Cerebellar nuclear complex (tissue), 1 donor: ENCODE data around the gene DHCR24.
A peak's percentile ranks its signal among the peaks of the same experiment; 100 is the strongest.
"Not testable (repeated sequence)": the region's sequence is repeated elsewhere in the genome, so short reads cannot be mapped to it uniquely, and the experiment has no call there.

Source experiments
- DNase-seq, 2 experiments: peaks; one replicate each; lab custom pipeline; 2025; lab: John Stamatoyannopoulos, UW

Gene DHCR24

DNA sequence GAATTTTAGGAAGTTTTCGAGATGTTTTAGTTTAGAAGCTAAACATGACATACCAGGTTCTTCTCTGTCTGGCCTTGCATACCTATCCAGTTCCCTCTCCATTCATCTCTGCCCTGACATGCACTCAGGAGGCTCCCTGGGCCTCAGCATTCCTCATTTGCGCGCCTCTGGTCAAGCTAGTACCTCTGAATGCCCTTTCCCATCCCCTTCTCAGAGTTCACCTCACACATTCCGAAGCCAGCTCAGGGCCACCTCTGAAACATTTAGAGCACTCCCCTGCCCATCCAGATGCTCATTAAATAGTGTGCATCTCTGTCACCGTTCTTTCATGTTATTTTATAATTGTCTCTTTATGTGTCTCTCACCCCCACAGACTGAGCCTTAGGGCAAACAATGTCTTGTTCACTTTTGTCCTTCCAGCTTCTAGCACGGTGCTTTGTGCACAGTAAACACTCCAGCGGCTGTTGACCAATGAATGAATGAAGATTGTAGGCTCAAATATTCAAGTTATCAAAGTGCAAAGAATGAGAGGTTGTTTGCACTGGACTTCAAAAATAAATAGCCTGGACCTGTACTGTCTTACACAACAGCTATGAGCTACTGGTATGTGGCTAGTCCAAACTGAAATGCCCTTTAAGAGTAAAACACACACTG lies 1.2 kb upstream of the DHCR24 start:
- DNase-seq, result no peak

DNA sequence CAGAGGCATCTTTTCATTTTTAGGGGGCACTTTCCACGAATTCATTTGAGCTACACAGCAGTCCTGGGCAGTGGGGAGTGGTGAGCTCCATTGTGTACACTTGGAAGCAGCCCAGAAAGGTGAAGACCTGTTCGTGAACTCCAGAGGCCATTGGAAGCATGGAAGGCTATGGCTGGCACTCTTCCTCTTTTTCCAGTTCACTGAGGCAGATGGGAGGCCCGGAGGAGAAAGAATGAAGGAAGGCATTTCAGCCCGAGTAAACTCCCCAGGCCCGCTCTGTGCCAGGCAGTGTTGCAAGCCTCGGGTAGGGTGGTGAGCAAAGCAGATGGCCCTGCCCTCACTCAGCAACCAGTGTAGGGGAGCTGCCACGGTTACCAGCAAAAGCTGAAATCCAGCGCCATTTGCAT lies 673 bp upstream of the DHCR24 start:
- DNase-seq, result no peak

DNA sequence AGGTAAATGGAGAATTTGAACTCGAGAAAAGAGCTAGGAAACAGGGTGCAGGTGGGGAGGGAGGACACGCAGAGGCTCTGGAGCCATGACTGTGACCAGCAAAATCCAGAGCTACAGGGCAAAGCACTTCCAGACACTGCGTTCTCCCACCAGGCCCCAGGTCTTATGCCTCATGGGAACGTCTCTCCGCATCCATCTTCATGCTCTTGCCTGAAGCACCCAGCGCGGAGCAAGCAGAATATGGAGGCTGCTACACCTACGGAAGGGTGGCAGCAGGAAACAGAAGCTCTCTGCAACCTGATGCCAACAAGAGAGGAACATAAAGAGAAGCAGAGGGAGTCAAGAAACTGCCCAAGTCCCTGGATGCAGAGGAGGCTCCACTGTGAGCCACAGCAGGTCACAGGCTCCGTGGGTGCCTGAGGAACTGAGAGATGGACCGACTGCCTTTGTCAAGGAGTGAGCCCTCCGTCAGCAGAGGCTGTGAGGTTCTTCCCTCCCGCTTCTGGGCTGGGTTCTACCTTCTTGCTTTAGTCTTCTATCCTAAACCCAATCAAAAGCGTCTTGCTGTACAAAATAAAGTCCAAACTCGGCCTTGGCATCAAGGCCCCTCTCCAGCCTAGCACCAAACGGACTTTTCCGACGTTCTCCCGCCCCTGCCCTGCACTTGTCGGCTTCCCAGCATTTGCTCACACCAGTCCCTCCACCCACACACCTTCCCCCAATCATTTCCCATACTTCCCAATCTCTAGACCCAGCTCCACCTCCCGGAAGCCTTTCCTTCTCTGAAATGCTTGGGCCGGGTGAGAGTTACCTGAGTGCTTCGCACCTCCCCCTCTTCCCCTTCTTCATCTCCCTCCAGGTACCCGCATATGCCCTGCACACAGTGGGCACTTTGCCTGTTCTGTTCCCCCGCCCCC lies 930 bp downstream of the DHCR24 start:
- DNase-seq, result peak in 1 of 2 experiments; percentile 15

DNA sequence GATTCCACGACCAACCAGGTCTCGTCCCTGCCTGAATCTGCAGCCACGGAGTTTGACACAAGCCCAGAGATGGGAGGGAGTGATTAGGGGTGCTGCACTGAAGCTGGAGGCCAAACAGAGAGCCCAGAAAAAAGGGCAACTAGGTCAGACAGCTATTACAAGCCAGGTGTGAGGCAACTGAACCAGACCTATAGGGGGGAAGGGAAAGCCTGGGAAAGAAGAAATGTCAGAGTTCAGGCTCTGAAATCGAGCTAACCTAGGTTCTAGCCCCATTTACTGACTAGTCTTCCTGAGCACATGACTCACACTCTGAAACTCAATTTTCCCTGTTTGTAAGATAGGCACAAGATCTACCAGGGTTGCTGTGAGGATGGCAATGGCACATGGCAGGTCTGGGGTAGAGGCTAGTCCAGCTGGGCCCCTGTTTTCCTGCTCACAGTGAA lies 1.7 kb downstream of the DHCR24 start:
- DNase-seq, result no peak

DNA sequence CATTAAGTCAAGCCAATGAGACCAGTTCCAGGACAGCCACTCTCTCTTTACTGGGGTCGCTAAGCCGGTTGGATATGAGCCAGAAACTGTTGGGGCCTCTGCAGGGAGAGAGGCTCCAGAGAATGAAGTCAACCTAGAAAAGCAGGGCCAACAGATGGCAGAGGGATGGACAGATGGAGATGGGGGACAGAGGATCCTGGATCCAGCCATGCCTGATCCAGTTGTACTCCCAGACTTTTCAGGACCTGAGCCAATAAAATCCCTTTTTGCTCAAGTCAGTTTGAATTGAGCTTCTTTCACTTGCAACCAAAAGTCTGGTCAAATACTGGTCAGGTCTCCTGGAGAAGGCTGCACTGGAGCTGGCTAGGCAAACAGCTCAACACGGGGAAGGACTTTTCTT lies 2.2 kb downstream of the DHCR24 start:
- no peak for DNase-seq

DNA sequence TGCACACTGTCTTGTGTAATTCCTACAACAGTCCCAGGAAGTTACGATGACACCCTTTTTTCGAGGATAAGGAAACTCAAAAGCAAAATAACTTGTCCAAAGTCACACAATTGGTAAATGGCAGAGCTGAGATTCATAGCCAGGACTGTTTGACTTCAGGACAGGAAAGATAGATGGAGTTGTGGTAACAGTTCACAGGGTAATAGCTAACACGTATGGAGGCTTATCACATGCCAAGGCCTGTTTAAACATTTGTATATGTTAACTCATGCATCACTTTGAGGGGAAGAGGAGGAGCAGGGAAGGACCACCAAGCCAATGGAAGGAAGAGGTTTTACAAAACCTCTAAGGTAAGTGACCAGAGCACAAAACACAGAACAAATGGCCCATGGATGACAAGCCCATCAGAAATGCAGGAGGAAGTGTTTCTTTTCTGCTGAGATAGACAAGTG lies 2.8 kb downstream of the DHCR24 start:
- DNase-seq, result no peak

DNA sequence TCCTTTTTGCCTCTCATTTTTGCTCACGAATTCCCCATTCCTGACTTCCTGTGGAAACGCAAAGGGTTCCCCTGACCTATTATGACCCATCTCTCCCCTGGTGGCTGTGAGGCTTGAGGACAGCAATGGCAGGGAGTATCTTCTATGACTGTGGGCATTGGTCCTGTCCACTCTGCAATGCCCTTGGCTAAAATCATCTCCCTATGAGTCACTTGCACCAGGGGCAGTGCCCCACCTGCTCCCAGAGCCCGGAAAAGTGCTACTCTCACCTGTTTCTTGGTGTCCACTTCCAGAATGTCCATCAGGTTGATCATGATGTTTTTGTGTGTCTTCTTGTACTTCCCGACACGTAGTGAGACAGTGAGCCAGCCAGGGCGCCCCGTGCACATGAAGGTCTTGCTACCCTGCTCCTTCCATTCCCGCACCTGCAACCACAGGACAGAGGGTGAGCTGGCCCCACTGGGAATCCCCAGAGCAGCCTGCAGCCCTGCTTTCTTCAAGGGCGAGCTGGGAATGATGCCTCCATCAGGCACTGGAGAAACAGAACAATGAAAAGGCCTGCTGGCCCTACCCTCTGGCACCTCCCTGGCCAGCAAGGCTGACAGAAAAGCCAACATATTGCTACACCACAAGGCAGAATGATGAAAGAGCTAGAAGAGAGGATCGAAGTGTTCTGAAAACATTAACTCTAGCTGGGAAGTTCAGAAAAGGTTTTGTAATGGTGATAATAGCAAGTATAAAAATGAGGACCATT lies 3.5 kb downstream of the DHCR24 start:
- no peak for DNase-seq

DNA sequence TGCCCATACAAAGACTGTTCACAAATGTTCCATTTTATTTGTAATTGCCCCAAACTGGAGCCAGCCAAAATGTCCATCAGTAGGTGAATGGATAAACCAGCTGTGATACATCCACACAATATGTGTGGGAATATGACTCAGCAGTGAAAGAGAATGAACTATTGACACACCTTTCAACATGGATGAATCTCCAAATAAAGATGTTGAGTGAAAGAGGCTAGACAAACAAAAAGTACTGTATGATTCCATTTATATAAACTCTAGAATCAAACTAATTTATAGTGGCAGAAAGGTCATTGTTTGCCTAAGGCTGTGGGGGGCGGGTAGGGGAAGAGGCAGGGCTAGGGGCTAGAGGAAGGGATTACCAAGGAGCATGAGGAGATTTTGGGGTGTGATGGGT lies 4.5 kb downstream of the DHCR24 start:
- DNase-seq, result no peak

DNA sequence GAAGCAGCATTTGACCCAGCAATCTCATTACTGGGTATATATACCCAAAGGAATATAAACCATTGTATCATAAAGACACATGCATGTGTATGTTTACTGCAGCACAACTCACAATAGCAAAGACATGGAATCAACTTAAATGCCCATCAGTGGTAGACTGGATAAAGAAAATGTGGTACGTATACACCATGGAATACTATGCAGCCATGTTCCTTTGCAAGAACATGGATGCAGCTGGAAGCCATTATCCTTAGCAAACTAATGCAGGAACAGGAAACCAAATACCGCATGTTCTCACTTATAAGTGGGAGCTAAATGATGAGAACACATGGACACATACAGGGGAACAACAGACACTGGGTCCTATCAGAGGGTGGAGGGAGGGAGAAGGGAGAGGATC lies 5.4 kb downstream of the DHCR24 start:
- not testable (repeated sequence) for DNase-seq

DNA sequence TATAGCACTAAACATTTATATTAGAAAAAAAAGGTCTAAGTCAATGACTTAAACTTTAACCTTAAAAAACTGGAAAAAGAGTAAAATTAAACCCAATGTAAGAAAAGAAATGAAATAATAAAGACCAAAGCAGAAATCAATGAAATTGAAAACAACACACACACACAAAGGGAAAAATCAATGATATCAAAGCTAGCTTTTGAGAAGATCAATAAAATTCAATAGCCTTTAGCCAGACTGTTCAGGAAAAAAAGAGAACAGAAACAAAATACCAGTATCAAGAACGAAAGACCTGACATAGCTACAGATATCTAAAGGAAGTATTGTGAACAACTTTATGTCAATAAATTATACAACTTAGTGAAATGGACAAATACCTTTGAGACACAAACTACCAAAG lies 7.1 kb downstream of the DHCR24 start:
- DNase-seq, result no peak

DNA sequence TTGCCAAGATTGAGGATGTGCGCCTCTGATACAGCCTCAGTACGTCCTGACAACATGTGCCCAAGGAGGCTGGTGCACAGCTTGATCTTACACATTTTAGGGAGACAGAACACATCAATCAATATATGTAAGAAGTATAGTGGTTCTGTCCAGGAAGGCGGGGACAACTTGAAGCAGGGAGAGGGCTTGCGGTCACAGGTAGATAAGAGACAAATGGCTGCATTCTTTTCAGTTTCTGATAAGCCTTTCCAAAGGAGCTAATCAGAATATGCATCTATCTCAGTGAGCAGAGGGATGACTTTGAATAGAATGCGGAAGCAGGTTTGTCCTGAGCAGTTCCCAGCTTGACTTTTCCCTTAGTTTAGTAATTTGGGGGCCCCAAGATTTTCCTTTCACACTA lies 10.2 kb downstream of the DHCR24 start:
- no peak for DNase-seq

DNA sequence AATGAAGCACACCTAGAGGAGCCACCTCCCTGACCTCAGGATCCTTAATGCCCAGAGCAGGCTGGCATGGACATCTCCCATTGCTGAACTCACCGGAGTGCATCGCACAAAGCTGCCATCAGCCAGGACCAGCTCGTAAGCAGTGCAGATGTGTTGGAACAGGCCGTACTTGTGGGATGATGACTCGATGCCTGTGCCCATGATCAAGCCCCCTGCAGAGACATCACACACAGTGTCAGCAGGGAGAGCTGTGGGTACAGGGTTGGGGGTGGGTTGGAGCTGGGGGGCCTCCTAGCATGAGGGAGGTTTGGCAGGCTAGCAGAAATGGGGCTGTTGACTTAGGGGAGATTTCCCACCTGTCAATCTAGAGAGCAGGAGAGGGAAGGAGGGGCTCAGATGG lies 12.0 kb downstream of the DHCR24 start:
- DNase-seq, result no peak

DNA sequence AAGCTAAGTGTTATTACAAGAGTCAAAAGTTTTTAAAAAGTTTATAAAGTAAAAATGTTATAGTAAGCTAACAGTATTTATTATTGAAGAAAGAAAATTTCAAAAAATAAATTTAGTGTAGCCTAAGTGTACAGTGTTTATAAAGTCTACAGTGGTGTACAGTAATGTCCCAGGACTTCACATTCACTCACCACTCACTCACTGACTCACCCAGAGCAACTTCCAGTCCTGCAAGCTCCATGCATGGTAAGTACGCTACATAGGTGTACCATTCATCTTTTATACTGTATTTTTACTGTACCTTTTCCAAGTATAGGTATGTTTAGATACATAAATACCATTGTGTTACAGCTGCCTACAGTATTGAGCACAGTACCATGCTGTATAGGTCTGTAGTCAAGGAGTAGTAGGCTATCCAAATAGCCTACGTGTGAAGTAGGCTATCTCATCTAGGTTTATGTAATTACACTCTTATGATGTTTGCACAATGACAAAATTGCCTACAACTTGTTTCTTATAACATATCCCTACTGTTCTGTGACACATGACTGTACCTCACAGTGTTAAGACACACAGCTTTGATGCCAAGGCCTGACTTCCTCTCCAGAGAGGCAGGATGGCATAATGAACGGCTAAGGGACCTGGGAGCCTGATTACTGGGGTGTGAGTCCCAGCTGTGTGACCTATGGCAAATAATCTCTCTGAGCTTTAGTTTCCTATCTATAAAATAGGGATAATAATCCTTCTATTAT lies 12.7 kb downstream of the DHCR24 start:
- no peak for DNase-seq

DNA sequence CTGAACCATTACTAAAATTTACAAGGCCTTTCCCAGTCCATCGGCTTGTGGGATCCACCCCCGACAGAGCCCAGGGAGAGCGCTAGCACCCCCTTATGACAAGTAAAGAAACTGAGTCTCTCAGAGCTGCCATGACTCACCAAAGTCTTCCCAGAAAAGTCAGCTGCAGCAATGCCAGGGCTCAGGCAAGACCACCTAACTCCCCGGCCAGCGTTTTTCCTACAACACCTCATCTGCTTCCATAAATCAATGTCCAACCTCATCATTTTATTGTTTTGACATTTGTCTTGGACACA lies 15.0 kb downstream of the DHCR24 start:
- DNase-seq, result no peak

DNA sequence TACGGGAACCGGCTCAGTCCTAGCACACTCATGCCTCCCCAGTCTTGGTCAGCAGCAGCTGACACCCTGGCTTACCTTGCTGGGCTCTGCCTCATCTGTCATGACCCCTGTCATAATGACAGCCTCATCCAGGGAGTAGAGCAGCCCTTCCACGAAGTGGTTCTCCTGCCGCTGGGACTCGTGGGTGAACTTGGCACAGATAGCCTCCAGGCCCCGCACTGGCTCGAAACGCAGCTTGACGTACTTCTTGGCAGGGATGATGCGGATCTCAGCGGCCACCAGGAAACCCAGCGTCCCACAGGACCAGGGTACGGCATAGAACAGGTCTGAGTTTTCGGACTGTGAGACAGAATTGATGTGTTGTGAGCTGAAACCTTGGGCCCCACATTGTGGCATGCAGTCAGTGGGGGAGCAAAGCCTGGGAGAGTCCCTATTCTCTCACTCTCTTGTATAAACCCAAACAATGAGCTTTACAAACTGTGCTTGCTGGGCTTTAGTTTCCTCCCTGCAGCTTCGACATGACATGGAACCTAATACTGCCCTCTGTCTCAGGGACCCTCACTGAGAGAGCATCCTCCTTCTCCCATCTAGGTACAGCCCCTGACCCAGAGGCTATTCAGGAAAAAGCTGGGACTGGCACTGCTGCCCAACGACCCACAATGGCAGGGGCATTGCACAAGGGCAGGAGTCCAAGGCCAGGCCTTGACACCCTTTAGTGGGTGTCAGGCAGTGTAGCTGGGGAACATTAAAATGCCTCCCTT lies 15.5 kb downstream of the DHCR24 start:
- no peak for DNase-seq

DNA sequence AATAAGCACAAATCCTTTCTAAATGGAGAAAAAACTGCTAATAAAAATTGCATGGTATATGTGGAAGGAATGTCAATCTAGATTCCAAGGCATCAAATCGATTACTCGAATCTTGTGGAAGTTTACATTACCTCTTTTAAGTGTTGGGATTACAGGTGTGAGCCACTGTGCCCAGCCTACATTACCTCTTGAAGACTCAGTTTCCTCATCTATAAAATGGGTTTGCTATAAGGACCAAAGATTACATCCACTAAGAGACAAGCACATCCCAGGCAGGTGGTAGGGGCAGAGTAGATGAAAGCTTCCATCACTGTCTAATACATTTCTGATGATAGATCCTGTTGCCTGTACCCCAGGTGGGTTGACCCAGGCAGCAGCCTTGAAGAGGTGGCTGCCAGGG lies 16.1 kb downstream of the DHCR24 start:
- DNase-seq, result no peak

DNA sequence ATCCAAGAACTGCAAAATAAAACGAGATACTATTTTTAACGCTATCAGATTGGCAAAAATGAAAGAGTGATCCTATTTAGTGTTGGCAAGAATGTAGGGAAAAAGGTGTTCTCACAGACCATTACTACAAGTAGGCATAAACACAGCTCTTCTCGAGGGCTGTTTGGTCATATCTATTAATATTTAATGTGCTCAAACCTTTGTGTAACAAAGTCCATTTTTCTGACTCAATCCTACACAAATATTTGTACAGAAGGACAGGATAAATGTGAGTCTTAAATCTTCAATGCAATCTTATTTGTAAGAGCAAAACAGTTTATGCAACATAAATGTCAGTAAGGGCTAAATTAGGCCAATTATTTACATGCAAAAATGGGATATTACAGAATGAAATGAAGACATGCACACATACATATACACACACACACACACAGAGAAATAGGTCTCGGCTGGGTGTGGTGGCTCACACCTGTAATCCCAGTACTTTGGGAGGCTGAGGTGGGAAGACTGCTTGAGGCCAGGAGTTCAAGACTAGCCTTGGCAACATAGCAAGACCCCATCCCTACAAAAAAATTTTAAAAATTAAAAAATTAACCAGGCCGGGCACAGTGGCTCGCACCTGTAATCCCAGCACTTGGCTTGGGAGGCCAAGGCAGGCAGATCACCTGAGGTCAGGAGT lies 17.7 kb downstream of the DHCR24 start:
- no peak for DNase-seq

DNA sequence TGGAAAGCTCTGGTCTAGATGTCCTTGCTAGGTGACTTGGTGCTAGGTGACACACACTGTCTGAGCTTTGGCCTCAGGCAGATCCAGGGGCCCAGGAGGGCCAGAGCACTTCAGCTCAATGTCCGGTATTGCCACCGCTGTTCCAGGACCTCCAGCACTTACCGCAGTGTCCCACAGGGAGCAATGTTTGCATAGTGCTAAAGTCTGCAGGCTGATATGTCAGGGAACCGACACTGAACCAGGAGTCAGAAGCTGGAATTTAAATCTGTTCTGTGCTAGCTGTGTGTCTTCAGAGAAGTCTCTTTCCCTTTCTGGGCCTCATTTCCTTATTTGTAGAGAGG lies 19.3 kb downstream of the DHCR24 start:
- no peak for DNase-seq

DNA sequence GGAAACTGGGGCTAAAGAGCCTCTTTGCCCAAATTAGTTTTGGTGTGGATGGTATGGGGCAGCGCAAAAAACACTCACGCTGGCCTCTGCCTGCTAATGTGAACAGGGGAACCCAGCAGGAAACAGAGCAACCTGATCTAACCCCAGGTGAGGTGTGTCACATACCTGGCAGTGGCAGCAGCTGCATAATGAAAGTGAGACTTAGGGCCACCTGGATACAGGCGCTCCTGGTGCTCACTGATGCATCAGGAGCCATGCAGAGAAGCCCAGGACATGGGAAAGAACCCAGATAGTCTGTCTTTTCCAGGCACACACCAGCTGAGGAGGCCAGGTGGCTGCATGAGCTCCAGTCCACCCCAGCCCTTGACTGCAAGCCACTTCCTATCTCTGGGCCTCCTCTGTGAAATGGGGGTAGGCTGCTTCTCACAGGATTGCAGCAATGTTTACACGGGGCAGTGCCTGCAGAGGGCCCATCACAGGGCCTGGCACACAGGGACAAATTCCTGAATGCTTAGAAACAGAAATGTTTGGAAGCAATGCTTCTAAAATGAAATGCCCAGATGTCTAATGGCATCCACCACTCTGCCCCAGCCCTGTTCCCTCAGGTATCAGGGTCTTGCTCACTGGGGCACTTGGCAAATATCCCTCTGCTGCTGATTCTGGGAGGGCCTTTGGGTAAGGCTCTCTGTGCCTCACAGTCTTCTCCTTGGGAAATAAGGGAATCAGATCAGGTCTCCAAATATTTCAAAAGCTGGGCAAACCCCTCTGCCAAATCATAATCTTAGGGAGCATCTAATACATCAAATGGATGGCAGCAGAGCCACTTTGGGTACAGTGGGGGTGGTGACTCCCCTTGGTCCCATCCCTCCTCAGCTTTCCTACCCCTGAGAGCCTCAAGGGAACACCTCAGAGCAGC lies 19.9 kb downstream of the DHCR24 start:
- no peak for DNase-seq
